IMR-90 (cell line): ENCODE data around the gene PRKN. TPM values are rescaled to one million over a fixed set of nuclear protein-coding genes. Genes with fewer than 3 reads are reported as not detected.

Experiments
- ATAC-seq: fragments of 200-7000 bp; cut with Tn5 transposase; 2 replicates; pipeline ENCODE4 v1.9.1; 2020; ENCODE audit warnings: low read depth, mild to moderate bottlenecking, moderate library complexity
- BruUV-seq: library from RNA; stranded (reverse); fragments of 400-500 nt; replicated peaks from 2 replicates; lab custom pipeline; 2021; lab: Mats Ljungman, UMichigan
- CTCF ChIA-PET: fragments of 300-600 bp; formaldehyde crosslinking; extraction: SDS; loops from one replicate; lab custom pipeline; 2021; ENCODE audit warnings: antibody characterized with exemption; lab: Yijun Ruan, JAX
- POLR2A ChIA-PET: fragments of 300-600 bp; sonication (Branson Sonifier 250); formaldehyde crosslinking; loops from one replicate; lab custom pipeline; 2022; ENCODE audit warnings: antibody characterized with exemption; ENCODE audit not compliant: unreplicated experiment; lab: Charles Lee
- DNase-seq: peaks from one replicate; pipeline ENCODE4 v3.0.0; 2013
- H2AFZ ChIP-seq: replicated peaks from 2 replicates; pipeline ENCODE3; 2013; ENCODE audit warnings: low read length, mild to moderate bottlenecking; ENCODE audit not compliant: poor library complexity
- H2AK5ac ChIP-seq: 2 replicates; pipeline ENCODE4 v1.6.1; 2013; ENCODE audit warnings: low read depth, low read length, inconsistent platforms
- H2AK9ac ChIP-seq: replicated peaks from 2 replicates; pipeline ENCODE3; 2013; ENCODE audit warnings: mild to moderate bottlenecking, low read depth, low read length, moderate library complexity; ENCODE audit not compliant: poor library complexity
- H2BK120ac ChIP-seq: 2 replicates; pipeline ENCODE4 v1.6.1; 2013; ENCODE audit warnings: low read depth, low read length, inconsistent platforms
- H2BK15ac ChIP-seq: 3 replicates; pipeline ENCODE4 v1.6.1; 2013; ENCODE audit warnings: low read depth, low read length, inconsistent platforms
- H2BK20ac ChIP-seq: 2 replicates; pipeline ENCODE4 v1.6.1; 2013; ENCODE audit warnings: low read depth, mild to moderate bottlenecking, inconsistent platforms, low read length, moderate library complexity
- H2BK5ac ChIP-seq: 2 replicates; pipeline ENCODE4 v1.6.1; 2013; ENCODE audit warnings: mild to moderate bottlenecking, low read depth, low read length, inconsistent platforms; ENCODE audit not compliant: poor library complexity, severe bottlenecking
- H3K14ac ChIP-seq: replicated peaks from 2 replicates; pipeline ENCODE4 v1.6.1; 2013; ENCODE audit warnings: low read depth, low read length, inconsistent platforms
- H3K18ac ChIP-seq: 2 replicates; pipeline ENCODE4 v1.6.1; 2013; ENCODE audit warnings: low read depth, low read length, control low read depth
- H3K23ac ChIP-seq: 2 replicates; pipeline ENCODE4 v1.6.1; 2013; ENCODE audit warnings: low read depth, low read length, inconsistent platforms
- H3K27ac ChIP-seq: 2 replicates; pipeline ENCODE4 v1.5.1; 2013; ENCODE audit warnings: mild to moderate bottlenecking, control low read depth, low read length; ENCODE audit not compliant: insufficient read depth
- H3K27me3 ChIP-seq: 2 replicates; pipeline ENCODE4 v1.6.1; 2013; ENCODE audit warnings: low read length; ENCODE audit not compliant: control insufficient read depth, insufficient read depth
- H3K36me3 ChIP-seq: 2 replicates; pipeline ENCODE4 v1.6.1; 2013; ENCODE audit warnings: low read length, mixed read lengths; ENCODE audit not compliant: control insufficient read depth, insufficient read depth
- H3K4ac ChIP-seq: 2 replicates; pipeline ENCODE4 v1.6.1; 2013; ENCODE audit warnings: low read depth, low read length, inconsistent platforms
- H3K4me1 ChIP-seq: 2 replicates; pipeline ENCODE4 v1.6.1; 2013; ENCODE audit warnings: low read length, mixed read lengths; ENCODE audit not compliant: control insufficient read depth, insufficient read depth
- H3K4me2 ChIP-seq: 2 replicates; pipeline ENCODE4 v1.6.1; 2013; ENCODE audit warnings: low read depth, mild to moderate bottlenecking, control low read depth, low read length, moderate library complexity
- H3K4me3 ChIP-seq: 2 replicates; pipeline ENCODE4 v1.5.1; 2013; ENCODE audit warnings: low read depth, mild to moderate bottlenecking, control low read depth, low read length, moderate library complexity; ENCODE audit not compliant: insufficient read depth
- H3K56ac ChIP-seq: 2 replicates; pipeline ENCODE4 v1.6.1; 2013; ENCODE audit warnings: low read length, inconsistent platforms; ENCODE audit not compliant: insufficient read depth; ENCODE audit errors: extremely low read depth
- H3K79me1 ChIP-seq, 2 experiments: 2 replicates each; pipeline ENCODE4 v1.6.1; 2013; ENCODE audit warnings: low read length in 2 of 2, inconsistent platforms in 1 of 2, low read depth in 1 of 2
- H3K9ac ChIP-seq: 2 replicates; pipeline ENCODE4 v1.6.1; 2013; ENCODE audit warnings: low read depth, low read length, control low read depth
- H3K9me1 ChIP-seq: 2 replicates; pipeline ENCODE4 v1.6.1; 2013; ENCODE audit warnings: low read length, inconsistent platforms; ENCODE audit not compliant: insufficient read depth
- H3K9me3 ChIP-seq: 2 replicates; pipeline ENCODE4 v1.6.1; 2013; ENCODE audit warnings: low read length; ENCODE audit not compliant: control insufficient read depth, insufficient read depth
- H4K20me1 ChIP-seq: 2 replicates; pipeline ENCODE4 v1.6.1; 2013; ENCODE audit warnings: low read length, inconsistent platforms; ENCODE audit not compliant: insufficient read depth
- H4K5ac ChIP-seq: 2 replicates; pipeline ENCODE4 v1.6.1; 2013; ENCODE audit warnings: mild to moderate bottlenecking, low read depth, low read length, control low read depth
- H4K8ac ChIP-seq, 2 experiments: 2 replicates each; pipeline ENCODE4 v1.6.1; 2013; ENCODE audit warnings: low read depth in 2 of 2, low read length in 2 of 2, control low read depth in 1 of 2, inconsistent platforms in 1 of 2
- H4K91ac ChIP-seq: 2 replicates; pipeline ENCODE4 v1.6.1; 2013; ENCODE audit warnings: low read depth, low read length, inconsistent platforms; ENCODE audit not compliant: insufficient read depth
- RFX5 ChIP-seq: IDR thresholded peaks from 2 replicates; pipeline ENCODE4 v1.8.0; 2012; ENCODE audit warnings: low read depth, mild to moderate bottlenecking, low read length, moderate library complexity
- WGBS, 2 experiments: methylation state at CpG; one replicate each; pipeline versions ENCODE4 v1.1.5 to v1.1.7; 2013; ENCODE audit warnings: missing lambda C conversion rate in 2 of 2; ENCODE audit not compliant: insufficient read length in 1 of 2; ENCODE audit errors: extremely low coverage in 2 of 2; 5-methylcytosine and 5-hydroxymethylcytosine counted together
- dilution Hi-C: fragments of 300-500 bp; cut with HindIII; formaldehyde crosslinking; loops from one replicate; pipeline ENCODE4 v1.14.3; 2018; ENCODE audit warnings: low sequenced_read_pairs; ENCODE audit not compliant: unreplicated experiment
- in situ Hi-C: fragments of 300-500 bp; cut with MboI; formaldehyde crosslinking; loops from 3 replicates; pipeline ENCODE4 v1.14.3; 2019; ENCODE audit warnings: low sequenced_read_pairs, inconsistent platforms, mixed read lengths
- intact Hi-C: fragments of 100-400 bp; cut with micrococcal nuclease; formaldehyde crosslinking; loops from 2 replicates; pipeline ENCODE4 v1.10.0; 2022
- polyA plus RNA-seq, 3 experiments: library from polyadenylated mRNA; depleted of rRNA; stranded (reverse); fragments of >200 nt; gene quantifications; 2 replicates each; pipeline ENCODE4 v1.2.3, GENCODE V29; 2012; ENCODE audit warnings: low replicate concordance in 1 of 3
- total RNA-seq: library from RNA; depleted of rRNA; stranded (reverse); fragments of >200 nt; gene quantifications from 2 replicates; pipeline ENCODE4 v1.2.3, GENCODE V29; 2012

Gene PRKN
- total and polyA plus RNA-seq, 2 of the 4 experiments (the other 2 are of a cell fraction), result 0.15 to 0.18 TPM

GRCh38 chr6:161412795-161413194 is 1314.8 kb downstream of the PRKN start:
- Histone ChIP-seq H3K79me1 (no peaks in the 10 kb centered on the region), H2AFZ (no peak overlapping the region), H3K9ac (no peak overlapping the region), H3K4me1 (peaks cover 2% of the 10 kb centered on the region; the same call in 1 of the 2 replicates), H3K9me1 (no peaks in the 10 kb centered on the region), H2BK5ac (no peak overlapping the region), H4K20me1 (no peaks in the 10 kb centered on the region), H3K23ac (no peak overlapping the region), H2BK15ac (no peak overlapping the region), H3K14ac (no peak overlapping the region), H2AK9ac (no peak overlapping the region), H3K4ac (no peak overlapping the region), H3K36me3 (no peaks in the 10 kb centered on the region), H3K9me3 (no peaks in the 10 kb centered on the region), H3K56ac (no peak overlapping the region), H3K27me3 (no peaks in the 10 kb centered on the region), H3K27ac (no peak overlapping the region), H4K8ac (no peak overlapping the region), H2BK20ac (no peak overlapping the region), H3K4me3 (no peak overlapping the region), H3K18ac (no peak overlapping the region), H2BK120ac (no peak overlapping the region), H4K5ac (no peak overlapping the region), H2AK5ac (no peak overlapping the region), H4K91ac (no peak overlapping the region), H3K4me2 (no peak overlapping the region)
- ChIA-PET CTCF (no interaction called here), POLR2A (no interaction called here)
- dilution Hi-C loops, result no loop called here
- intact Hi-C loops, result no loop called here
- no CpG with 5 or more reads among the region's 5 CpGs for WGBS, 2 experiments
- no peak for ATAC-seq
- no peak for DNase-seq
- in situ Hi-C loops, result loop anchor here (25.0 kb wide), 2 partner anchors 1325 to 2000 kb away; partner anchors contain the start of genes PACRG, PRKN and QKI
- no peak for TF ChIP-seq RFX5
- no TSS peak for BruUV-seq
